AG04449 (cell line): Measurements from ENCODE around the gene PRAMEF7.
"Not testable (repeated sequence)": the region's sequence is repeated elsewhere in the genome, so short reads cannot be mapped to it uniquely, and the experiment has no call there.

Source experiments
- CTCF ChIA-PET: fragments of 350-600 bp; formaldehyde crosslinking; extraction: SDS; loops from one replicate; lab custom pipeline; 2021; ENCODE audit warnings: antibody characterized with exemption; lab: Yijun Ruan, JAX
- POLR2A ChIA-PET: fragments of 400-600, 350-600 bp; formaldehyde crosslinking; extraction: SDS; loops from one replicate; lab custom pipeline; 2020; ENCODE audit warnings: antibody characterized with exemption, inconsistent platforms; lab: Yijun Ruan, JAX
- DNase-seq: peaks from one replicate; pipeline ENCODE4 v3.0.0-alpha.2; 2010; ENCODE audit warnings: low read depth, low spot score
- H3K4me3 ChIP-seq: 2 replicates; pipeline ENCODE4 v1.5.1; 2011; ENCODE audit warnings: low read depth, mild to moderate bottlenecking, control low read depth, low read length

The PRAMEF7 gene

DNA sequence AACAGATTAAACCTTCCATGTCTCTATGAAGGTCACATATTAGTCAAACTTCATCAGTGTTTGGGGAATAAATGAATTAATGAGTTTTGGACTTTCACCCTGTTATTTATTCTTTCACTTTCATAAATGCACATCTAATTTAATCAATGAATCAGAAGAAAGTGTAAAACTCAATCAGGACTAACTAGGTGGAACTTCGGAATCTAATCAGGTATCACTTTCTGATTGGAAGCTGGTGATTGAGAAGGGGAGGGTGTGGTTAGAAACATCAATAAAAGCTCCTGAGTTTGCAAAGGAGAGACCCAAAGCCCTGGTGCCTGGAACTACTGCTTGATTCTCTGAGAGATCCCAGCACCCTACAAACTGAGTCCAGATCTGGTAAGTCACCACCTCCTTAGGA lies at the start of gene PRAMEF7:
PRAMEF7 (plus strand) TSS at position 301 of the 400 bp plus-strand sequence. CDS start 1,083 bp downstream, outside the sequence.
- POLR2A ChIA-PET, H3K4me3 ChIP-seq, DNase-seq, CTCF ChIA-PET: not testable (repeated sequence)

DNA sequence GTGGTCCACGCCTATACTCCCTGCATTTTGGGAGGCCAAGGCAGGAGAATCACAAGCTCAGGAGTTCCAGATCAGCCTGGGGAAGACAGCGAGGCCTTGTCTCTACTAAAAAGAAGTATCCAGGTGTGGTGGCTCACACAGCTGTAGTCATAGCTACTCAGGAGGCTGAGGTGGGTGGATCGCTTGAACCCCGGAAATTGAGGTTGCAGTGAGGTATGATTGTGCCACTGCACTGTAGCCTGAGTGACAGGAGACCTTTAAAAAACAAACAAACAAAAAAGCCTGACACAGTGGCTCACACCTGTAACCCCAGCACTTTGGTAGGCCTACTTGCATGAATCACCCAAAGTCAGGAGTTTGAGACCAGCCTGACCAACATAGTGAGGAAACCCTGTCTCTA lies 38.0 kb upstream of the PRAMEF7 start:
- CTCF ChIA-PET, H3K4me3 ChIP-seq, DNase-seq, POLR2A ChIA-PET: not testable (repeated sequence)

DNA sequence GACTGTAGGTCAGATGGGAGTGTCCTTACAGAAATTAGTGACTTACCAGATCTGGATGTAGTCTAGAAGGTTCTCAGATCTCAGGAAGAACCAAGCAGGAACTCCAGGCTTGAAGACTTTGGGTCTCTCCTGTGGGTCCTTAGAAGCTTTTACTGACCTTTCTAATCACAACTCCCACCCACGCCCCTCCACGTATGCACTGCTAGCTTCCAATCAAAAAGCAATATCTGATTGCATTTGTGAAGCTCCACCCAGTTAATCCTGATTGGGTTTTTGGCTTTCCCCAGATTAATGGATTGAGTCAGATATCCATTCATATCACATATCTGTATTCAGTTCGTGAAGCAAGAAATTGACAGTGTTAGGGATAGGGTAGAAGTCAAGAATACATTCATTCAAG lies 30.3 kb upstream of the PRAMEF7 start, which contains the start of gene PRAMEF4:
PRAMEF4 (minus strand) TSS at position 101 of the 400 bp plus-strand sequence. CDS start 2,807 bp downstream, outside the sequence.
- CTCF ChIA-PET, POLR2A ChIA-PET, H3K4me3 ChIP-seq, DNase-seq: not testable (repeated sequence)

DNA sequence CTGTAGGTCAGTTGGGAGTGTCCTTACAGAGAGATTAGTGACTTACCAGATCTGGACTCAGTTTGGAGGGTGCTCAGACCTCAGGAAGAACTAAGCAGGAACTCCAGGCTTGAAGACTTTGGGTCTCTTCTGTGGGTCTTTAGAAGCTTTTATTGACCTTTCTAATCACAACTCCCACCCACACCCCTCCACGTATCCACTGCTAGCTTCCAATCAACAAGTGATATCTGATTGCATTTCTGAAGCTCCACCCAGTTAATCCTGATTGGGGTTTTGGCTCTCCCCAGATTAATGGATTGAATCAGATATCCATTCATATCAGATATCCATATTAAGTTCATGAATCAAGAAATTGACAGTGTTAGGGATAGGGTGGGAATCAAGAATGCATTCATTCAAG lies 18.2 kb upstream of the PRAMEF7 start, which contains the start of gene PRAMEF10:
PRAMEF10 (minus strand) TSS at position 101 of the 400 bp plus-strand sequence. CDS start 2,423 bp downstream, outside the sequence.
- DNase-seq, POLR2A ChIA-PET, CTCF ChIA-PET, H3K4me3 ChIP-seq: not testable (repeated sequence)

DNA sequence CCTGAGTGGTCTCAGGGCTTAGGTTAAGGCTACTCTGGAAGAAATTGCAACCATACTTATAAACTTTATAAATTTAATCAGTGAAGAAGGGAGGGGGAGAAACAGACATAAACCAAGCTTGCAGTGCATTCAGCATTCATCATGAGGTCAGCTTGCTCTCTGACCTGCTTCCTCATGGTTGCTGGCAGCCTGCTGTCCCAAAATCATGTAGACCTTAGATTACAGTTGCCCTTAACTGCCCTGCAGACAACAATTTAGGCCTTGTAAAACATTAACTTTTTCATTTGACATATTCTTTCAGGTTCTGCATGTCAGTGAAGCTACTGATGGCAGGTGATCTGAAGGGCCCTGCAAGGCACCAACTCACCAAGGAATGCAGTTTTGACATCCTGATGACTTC lies 17.2 kb upstream of the PRAMEF7 start:
- H3K4me3 ChIP-seq, POLR2A ChIA-PET, CTCF ChIA-PET, DNase-seq: not testable (repeated sequence)

DNA sequence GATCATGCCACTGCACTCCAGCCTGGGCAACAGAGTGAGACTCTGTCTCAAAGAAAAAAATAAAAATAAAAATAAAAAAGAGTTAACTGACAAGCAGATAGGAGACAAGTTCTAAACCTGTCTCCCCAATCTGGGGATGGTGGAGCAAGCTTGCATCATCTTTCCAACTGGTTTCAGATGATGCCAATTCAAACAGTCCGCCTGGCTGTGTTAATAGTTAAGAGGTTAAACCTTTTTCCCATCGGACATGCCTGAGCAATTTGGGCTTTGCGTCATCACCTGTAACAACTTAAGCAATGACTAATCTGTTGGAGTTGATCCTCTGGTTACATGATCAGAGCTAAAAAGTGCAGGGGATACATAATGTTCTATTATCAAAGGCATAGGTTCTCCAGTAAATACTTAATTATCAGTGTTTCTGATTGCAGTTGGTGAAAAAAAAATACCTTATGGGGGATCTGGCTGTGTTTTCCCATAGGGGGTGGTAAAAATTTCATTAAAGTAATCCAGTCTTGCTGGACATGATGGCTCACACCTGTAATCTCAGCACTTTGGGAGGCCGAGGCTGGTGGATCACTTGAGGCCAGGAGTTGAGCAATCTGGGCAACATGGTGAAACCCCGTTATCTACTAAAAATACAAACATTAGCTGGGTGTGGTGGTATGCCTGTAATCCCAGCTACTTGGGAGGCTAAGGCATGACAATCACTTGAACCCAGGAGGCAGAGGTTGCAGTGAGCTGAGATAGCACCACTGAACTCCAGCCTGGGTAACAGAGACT lies 12.4 kb upstream of the PRAMEF7 start:
- CTCF ChIA-PET, H3K4me3 ChIP-seq, DNase-seq, POLR2A ChIA-PET: not testable (repeated sequence)

DNA sequence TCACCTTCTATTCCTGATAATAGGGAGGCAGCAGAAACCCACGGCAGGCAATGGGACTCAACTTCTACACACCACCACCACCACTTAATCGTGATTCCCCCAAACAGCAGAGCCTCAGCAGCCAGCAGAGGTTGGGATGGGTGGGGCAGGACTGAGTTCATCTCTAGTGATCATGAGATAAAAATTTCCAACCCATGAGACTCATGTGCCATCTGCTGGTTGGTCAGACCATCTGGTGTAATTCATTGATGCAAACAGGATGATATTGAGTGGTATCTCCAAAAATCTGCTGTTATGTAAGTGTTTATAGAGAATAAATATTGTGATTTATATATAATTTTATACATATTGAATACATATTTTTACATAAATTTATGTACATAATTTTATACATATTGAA lies 5.3 kb downstream of the PRAMEF7 start:
- DNase-seq, CTCF ChIA-PET, H3K4me3 ChIP-seq, POLR2A ChIA-PET: not testable (repeated sequence)

DNA sequence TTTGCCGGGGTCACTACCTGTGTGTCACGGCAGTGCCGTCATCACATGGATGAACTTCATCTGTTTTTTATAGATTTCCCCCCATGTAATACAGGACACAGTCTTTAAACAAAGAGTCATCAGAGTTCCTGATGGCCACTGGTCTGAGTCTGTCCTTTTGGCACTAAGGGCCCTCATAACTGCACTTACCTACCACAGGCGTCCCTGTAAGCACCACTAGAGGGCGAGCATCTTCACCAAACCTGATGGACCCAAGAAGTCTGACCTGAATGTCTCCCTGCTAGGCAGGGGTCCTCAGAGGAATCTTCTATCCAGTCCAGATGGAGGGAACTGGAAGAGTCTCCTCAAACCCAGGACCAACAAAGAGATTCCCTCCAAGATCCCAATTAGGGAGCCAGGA lies 8.0 kb downstream of the PRAMEF7 start:
- CTCF ChIA-PET, H3K4me3 ChIP-seq, DNase-seq, POLR2A ChIA-PET: not testable (repeated sequence)

DNA sequence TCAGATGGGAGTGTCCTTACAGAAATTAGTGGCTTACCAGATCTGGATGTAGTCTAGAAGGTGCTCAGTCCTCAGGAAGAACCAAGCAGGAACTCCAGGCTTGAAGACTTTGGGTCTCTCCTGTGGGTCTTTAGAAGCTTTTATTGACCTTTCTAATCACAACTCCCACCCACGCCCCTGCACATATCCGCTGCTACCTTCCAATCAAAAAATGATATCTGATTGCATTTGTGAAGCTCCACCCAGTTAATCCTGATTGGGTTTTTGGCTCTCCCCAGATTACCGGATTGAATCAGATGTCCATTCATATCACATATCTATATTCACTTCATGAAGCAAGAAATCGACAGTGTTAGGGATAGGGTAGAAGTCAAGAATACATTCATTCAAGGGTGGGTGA lies 31.1 kb downstream of the PRAMEF7 start, which contains the start of gene PRAMEF6:
PRAMEF6 (minus strand) TSS at position 101 of the 400 bp plus-strand sequence. CDS start 5,062 bp downstream, outside the sequence.
- DNase-seq, H3K4me3 ChIP-seq, POLR2A ChIA-PET, CTCF ChIA-PET: not testable (repeated sequence)
